ENCODE data around the gene LIF. TPM values are rescaled to one million over a fixed set of nuclear protein-coding genes. Genes with fewer than 3 reads are reported as not detected.

Gene LIF
- total RNA-seq, 2 experiments from 2014 or later, result 176 to 189 TPM

DNA sequence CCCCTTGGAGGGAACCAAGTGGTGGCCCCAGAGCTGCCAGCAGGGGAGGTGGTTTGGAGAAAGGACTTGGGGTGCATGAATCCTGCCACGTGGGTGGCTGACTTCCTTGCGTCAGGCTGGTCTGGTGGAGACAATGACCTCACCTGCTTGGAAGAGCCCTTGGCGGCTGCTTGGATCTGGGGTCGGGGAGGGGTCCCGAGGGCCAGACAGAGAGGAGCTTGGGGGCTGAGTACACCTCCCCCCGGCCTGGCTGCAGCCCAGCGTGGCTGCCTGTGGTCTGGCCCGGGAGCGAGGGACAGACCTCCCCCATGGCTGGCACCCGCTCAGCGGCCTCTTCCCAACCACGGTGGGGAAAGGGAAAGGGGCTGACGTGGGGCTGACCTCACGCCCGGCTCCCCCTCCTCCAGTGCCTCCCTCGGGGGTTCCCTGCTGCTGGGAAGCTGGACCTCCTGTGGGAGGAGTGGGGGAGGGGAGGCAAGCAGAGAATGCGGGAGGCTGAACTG, 13.8 kb downstream of the LIF start:
- no peak for DNase-seq
- no peaks in the 10 kb centered on the region for H3K36me3 Mint-ChIP-seq
- intact Hi-C loops (cut with micrococcal nuclease), result no loop called here
- H3K4me1 Mint-ChIP-seq (ENCODE audit: low read depth), result peaks cover 6% of the 10 kb centered on the region
- ChIA-PET CTCF (interaction anchor here (0.7 to 1.3 kb wide), 2 partner anchors 23 to 125 kb away, joined by 3 read pairs; no protein-coding TSS in a partner anchor), POLR2A (no interaction called here)
- H3K27me3 Mint-ChIP-seq, result no peaks in the 10 kb centered on the region
- no peak overlapping the region for H3K4me3 Mint-ChIP-seq
- H3K27ac Mint-ChIP-seq, result no peak overlapping the region
- no peaks in the 10 kb centered on the region for H3K9me3 Mint-ChIP-seq

DNA sequence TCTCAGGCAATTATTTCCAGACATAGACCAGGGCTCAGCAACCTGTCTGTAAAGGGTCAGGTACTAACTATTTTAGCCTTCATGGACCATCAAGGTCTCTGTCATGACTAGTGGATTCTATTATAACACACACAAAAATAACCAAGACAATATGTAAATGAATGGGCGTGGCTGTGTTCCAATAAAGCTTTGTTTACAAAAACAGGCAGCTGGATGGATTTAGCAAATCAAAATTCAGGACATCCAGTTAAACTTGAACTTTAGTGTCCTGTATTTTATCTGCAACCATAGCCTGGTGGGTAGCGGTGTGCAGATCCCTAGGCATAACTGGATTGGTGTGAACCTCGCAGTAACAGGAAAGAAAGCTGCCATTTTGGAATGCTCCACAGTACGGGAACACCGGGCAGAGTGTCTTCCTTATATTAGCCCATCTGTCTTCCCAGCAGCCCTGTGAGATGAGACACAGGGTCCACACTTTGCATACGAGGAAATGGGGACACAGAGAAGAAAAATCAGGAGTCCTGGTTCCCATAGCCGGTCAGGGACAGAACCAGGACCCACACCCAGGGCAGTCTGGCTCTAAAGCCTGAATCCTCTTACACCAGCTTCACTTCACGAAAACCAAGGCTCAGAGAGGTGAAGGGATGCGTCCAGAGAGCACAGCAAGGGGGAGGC, 15.6 kb downstream of the LIF start:
- intact Hi-C loops (cut with micrococcal nuclease), result no loop called here
- no peak for DNase-seq
- ChIA-PET CTCF (no interaction called here), POLR2A (no interaction called here)
- H3K27me3 Mint-ChIP-seq, result no peaks in the 10 kb centered on the region
- H3K27ac Mint-ChIP-seq, result no peak overlapping the region
- H3K4me1 Mint-ChIP-seq (ENCODE audit: low read depth), result peaks cover 11% of the 10 kb centered on the region
- H3K4me3 Mint-ChIP-seq, result no peak overlapping the region
- no peaks in the 10 kb centered on the region for H3K9me3 Mint-ChIP-seq
- H3K36me3 Mint-ChIP-seq, result no peaks in the 10 kb centered on the region

DNA sequence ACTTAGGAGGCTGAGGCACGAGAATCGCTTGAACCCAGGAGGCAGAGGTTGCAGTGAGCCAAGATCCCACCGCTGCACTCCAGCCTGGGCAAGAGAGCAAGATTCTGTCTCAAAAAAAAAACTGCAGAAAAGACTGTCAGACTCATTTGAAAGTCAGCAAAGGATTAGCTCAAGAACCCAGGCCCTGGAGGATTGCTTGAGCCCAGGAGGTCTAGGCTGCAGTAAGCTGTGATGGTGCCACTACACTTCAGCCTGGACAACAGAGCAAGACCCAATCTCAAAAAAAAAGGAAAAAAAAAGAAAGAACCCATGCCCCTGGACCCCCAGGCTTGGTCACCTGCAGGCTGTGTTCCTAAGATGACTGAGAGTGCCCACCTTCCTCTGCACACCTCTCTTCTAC, 16.2 kb downstream of the LIF start:
- intact Hi-C loops (cut with micrococcal nuclease), result no loop called here
- peaks cover 14% of the 10 kb centered on the region for H3K4me1 Mint-ChIP-seq (ENCODE audit: low read depth)
- H3K27ac Mint-ChIP-seq, result no peak overlapping the region
- no peaks in the 10 kb centered on the region for H3K9me3 Mint-ChIP-seq
- no peaks in the 10 kb centered on the region for H3K27me3 Mint-ChIP-seq
- no peak overlapping the region for H3K4me3 Mint-ChIP-seq
- ChIA-PET CTCF (no interaction called here), POLR2A (no interaction called here)
- H3K36me3 Mint-ChIP-seq, result no peaks in the 10 kb centered on the region
- no peak for DNase-seq

DNA sequence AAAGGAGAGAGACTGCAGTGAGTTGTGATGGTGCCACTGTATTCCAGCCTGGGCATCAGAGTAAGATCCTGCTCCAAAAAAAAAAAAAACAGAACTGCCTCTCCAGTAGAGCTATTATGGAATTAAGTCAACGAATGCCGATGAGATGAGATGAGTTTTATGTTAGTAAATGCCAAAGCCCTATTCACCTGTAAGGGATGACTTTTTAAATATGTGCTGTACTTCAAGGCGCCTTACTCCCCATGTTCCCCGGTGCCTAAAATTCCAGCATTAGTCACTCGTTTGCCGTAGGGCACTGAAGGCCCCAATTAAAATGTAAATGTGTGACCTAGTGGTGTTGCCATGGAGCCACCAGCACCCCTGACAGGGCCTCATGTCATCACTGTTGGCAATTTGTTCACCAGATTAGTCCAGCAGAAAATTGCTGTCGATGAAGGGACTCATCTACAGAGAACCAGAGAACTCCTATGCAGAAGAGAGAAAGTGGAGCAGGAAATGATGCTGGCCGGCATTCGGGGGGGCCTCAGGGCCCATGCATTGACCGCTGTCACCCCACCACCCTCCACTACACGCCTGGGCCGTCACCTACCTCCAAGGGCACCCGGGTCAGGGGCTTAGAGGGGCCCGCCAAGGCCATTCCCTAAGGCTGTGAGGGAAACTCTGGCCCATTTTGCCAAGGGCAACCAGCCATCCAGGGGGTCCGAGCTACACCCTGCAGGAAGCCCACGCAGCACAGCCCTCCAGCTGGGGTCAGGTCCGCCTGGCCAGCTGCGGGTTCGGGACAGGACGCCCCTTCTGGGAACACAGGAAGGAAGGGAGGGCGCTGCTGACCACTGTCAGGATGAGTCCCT, 17.8 kb downstream of the LIF start:
- Mint-ChIP-seq H3K4me3 (no peak overlapping the region), H3K36me3 (no peaks in the 10 kb centered on the region), H3K4me1 (ENCODE audit: low read depth) (peaks cover 25% of the 10 kb centered on the region), H3K27me3 (no peaks in the 10 kb centered on the region), H3K27ac (no peak overlapping the region), H3K9me3 (no peaks in the 10 kb centered on the region)
- ChIA-PET CTCF (no interaction called here), POLR2A (no interaction called here)
- DNase-seq, result no peak
- intact Hi-C loops (cut with micrococcal nuclease), result no loop called here

DNA sequence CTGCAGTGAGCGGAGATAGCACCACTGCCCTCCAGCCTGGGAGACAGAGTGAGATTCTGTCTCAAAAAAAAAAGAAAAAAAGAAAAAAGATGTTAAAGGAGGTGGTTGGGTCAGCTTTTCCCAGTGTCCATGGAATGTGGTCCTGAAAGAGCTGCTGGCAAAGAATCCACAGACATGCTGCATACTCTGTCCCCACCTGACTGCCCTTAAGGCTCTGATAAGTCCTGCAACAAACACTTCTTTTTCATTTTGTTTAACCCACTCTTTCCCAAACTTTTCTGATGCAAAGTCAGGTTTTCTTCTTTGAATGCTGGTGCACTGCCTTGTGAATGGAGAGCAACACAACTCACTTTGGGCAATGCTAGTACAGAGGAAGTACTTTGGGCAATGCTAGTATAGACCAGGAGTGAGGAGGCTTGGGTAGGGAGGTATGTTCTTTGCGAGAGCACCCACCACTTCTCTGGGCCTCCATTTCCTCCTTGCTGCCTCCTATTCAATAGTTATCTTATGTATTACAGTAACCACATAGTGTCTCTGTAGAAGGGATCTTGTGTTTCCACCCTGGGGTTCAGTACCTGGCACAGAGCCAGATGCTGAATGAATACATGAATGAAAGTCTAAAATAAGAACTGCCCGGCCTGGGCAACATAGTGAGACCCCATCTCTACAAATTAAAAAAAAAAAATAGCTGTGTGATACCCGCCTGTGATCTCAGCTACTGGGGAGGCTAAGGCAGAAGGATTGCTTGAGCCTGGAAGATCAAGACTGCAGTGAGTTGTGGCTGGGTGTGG, 18.9 kb downstream of the LIF start:
- intact Hi-C loops (cut with micrococcal nuclease), result no loop called here
- POLR2A ChIA-PET, result no interaction called here
- DNase-seq, result no peak
- Mint-ChIP-seq H3K9me3 (no peaks in the 10 kb centered on the region), H3K36me3 (no peaks in the 10 kb centered on the region), H3K27me3 (no peaks in the 10 kb centered on the region), H3K4me3 (no peak overlapping the region), H3K27ac (no peak overlapping the region), H3K4me1 (ENCODE audit: low read depth) (peaks cover 36% of the 10 kb centered on the region)
- CTCF ChIA-PET, result no interaction called here

DNA sequence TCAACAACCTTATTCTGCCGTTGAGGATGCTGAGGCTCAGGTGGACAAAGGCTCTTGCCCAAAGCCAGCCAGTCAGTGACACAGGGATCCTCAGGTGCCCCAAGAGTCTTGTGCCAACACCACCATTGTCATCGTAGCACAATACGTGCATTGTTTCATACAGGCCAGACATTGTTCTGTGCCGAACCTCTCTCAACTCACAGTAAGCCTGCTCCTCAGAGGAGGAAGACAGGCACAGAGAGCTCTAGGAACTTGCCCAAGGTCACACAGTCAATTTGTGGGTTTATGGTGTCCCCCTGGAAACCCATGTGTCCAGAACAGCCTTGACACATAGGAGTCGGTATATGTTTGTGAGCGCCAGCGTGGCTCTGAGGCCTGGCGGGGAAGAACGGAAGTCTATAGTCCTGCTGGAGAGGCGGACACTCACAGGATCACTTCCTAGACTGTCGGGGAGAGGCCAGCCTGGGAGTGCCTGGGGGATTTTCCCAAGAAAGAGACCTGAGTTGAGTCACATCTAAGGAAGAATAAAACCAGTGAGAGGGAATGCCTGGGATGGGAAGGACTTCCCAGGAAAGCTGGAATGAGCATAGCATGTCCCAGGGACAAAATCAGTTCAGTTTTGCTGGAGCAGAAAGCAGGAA, 20.2 kb downstream of the LIF start:
- DNase-seq, result no peak
- Mint-ChIP-seq H3K4me3 (no peak overlapping the region), H3K9me3 (no peaks in the 10 kb centered on the region), H3K4me1 (ENCODE audit: low read depth) (peaks cover 49% of the 10 kb centered on the region), H3K27me3 (no peaks in the 10 kb centered on the region), H3K27ac (no peak overlapping the region), H3K36me3 (no peaks in the 10 kb centered on the region)
- ChIA-PET CTCF (interaction anchor here (1.0 kb wide), 1 partner anchor 37 kb away, joined by 3 read pairs; no protein-coding TSS in a partner anchor), POLR2A (no interaction called here)
- intact Hi-C loops (cut with micrococcal nuclease), result no loop called here

DNA sequence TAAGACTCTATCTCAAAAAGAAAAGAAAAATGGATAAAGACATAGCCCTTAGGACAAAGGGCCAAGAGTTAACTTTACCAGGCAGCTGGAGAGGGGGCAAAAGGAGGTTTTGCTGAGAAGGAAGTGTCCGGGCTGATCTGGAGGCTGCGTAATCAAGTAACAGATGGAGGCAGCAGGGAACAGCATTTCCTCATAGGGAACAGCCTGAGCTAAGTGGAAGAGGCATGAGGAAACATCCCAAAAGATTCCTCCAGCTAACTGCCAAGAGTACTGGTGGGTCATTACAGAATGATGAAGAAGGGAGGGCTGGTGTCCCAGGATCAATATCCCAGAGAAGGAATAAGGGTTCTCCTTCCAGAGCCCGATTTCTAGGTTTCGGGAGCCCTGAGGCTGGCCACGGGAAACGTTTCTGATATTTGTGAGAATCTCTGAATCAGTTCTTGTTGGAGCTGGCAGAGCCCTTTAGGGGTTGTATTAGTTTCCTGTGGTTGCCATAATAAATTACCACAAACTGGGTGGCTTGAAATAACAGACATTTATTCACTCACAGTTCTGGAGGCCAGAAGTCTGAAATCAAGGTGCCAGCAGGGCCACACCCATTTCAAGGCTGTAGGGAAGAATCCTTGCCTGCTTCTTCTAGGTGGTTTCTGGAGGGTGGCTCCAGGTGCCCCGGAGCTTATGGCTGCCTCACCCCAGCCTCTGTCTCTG, 21.2 kb downstream of the LIF start:
- ChIA-PET POLR2A (interaction anchor here (1.1 kb wide), 1 partner anchor 94 kb away, joined by 3 read pairs; no protein-coding TSS in a partner anchor), CTCF (interaction anchor here (0.6 to 1.4 kb wide), 3 partner anchors 19 to 118 kb away, joined by 3 to 5 read pairs (median 3); no protein-coding TSS in a partner anchor)
- Mint-ChIP-seq H3K4me3 (no peak overlapping the region), H3K4me1 (ENCODE audit: low read depth) (peaks cover 58% of the 10 kb centered on the region), H3K36me3 (no peaks in the 10 kb centered on the region), H3K27me3 (no peaks in the 10 kb centered on the region), H3K27ac (no peak overlapping the region), H3K9me3 (no peaks in the 10 kb centered on the region)
- DNase-seq, result no peak
- intact Hi-C loops (cut with micrococcal nuclease), result no loop called here

DNA sequence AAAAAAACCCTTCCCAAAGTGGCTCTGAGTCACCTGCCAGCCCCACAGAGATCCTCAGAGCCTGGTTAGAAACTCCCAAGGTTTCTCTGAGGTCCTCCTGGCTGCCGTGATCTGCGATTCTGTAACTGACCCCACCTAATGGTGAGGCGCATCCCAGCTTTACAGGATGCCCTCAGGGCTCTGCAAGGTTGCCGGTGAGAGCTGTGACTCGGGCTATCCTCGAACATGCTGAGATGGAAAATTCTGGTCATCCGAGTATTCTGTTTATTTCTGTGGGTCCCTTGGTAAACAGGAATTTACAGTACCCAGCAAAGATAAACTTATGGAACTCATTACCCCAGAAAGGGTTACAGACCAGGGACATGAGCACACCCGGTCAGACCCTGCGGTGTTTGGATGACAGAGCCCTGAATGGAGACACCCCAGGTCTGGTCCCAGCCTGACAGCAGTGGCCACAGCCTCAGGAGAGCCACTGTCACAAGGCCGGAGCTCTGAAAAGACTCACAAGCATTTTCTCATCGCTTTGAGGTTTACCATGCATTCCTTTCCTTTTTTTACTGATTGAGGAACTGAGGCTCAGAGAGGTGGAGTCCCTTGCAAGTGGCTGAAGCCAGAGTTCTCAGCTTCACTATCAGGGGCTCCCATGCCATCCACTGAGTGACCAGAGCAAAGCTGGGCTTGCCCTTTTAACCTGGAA, 22.2 kb downstream of the LIF start:
- POLR2A ChIA-PET, result interaction anchor here (1.1 kb wide), 1 partner anchor 95 kb away, joined by 3 read pairs; no protein-coding TSS in a partner anchor
- no peaks in the 10 kb centered on the region for H3K36me3 Mint-ChIP-seq
- H3K4me1 Mint-ChIP-seq (ENCODE audit: low read depth), result peaks cover 69% of the 10 kb centered on the region
- CTCF ChIA-PET, result interaction anchor here (1.1 to 1.4 kb wide), 2 partner anchors 41 to 117 kb away, joined by 3 to 5 read pairs; no protein-coding TSS in a partner anchor
- H3K27me3 Mint-ChIP-seq, result no peaks in the 10 kb centered on the region
- H3K9me3 Mint-ChIP-seq, result no peaks in the 10 kb centered on the region
- DNase-seq, result no peak
- H3K4me3 Mint-ChIP-seq, result no peak overlapping the region
- H3K27ac Mint-ChIP-seq, result no peak overlapping the region
- intact Hi-C loops (cut with micrococcal nuclease), result loop anchor here (5.0 kb wide), 1 partner anchor 42 kb away; no protein-coding TSS in a partner anchor

DNA sequence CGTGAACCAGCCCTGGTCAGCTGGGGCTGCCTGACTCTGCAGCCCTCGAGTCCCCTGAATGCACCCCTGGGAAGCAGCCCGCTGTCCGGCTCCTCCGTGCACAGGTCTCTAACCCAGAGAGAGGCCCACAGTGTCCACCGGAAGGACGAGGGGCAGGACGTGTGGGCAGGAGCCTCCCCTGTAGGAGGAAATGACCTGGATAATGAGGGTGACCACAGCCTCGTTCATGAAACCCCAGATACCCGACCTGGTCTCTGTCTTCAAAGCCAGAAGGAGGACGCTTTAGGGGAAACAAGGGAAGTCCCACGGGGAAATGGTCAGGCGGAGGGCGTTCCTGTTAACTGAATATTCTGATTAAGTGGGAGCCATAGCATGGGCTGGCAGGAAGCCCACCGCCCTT, 23.3 kb downstream of the LIF start:
- ChIA-PET CTCF (no interaction called here), POLR2A (interaction anchor here (1.0 kb wide), 1 partner anchor 12 kb away, joined by 3 read pairs; no protein-coding TSS in a partner anchor)
- Mint-ChIP-seq H3K36me3 (no peaks in the 10 kb centered on the region), H3K27ac (no peak overlapping the region), H3K27me3 (no peaks in the 10 kb centered on the region), H3K9me3 (no peaks in the 10 kb centered on the region), H3K4me1 (ENCODE audit: low read depth) (peaks cover 70% of the 10 kb centered on the region), H3K4me3 (no peak overlapping the region)
- intact Hi-C loops (cut with micrococcal nuclease), result loop anchor here (5.0 kb wide), 1 partner anchor 41 kb away; no protein-coding TSS in a partner anchor
- no peak for DNase-seq

DNA sequence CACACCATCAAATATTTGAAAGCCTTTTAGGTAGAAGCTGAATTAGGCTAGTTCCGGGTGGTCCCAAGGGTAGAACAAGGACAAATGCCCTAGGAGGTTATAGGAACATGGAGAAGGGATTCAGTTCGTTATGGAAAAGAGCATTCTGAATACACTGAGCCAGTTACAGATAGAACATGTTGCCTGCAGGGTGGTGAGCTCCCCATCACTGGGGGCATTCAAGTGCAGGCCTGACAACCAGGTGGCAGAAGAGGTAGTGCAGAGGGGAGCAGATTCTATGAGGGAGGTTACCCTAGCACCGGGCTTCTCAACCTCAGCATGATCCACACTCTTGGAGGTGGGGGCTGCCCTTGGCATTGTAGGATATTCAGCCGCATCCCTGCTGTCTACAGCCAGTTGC, 24.2 kb downstream of the LIF start:
- ChIA-PET POLR2A (no interaction called here), CTCF (no interaction called here)
- H3K4me3 Mint-ChIP-seq, result no peak overlapping the region
- no peak for DNase-seq
- no peak overlapping the region for H3K27ac Mint-ChIP-seq
- no peaks in the 10 kb centered on the region for H3K27me3 Mint-ChIP-seq
- no peaks in the 10 kb centered on the region for H3K36me3 Mint-ChIP-seq
- H3K4me1 Mint-ChIP-seq (ENCODE audit: low read depth), result peaks cover 63% of the 10 kb centered on the region
- intact Hi-C loops (cut with micrococcal nuclease), result loop anchor here (5.0 kb wide), 1 partner anchor 40 kb away; no protein-coding TSS in a partner anchor
- H3K9me3 Mint-ChIP-seq, result no peaks in the 10 kb centered on the region
